ENCODE data around the gene MERTK.

MERTK gene

DNA sequence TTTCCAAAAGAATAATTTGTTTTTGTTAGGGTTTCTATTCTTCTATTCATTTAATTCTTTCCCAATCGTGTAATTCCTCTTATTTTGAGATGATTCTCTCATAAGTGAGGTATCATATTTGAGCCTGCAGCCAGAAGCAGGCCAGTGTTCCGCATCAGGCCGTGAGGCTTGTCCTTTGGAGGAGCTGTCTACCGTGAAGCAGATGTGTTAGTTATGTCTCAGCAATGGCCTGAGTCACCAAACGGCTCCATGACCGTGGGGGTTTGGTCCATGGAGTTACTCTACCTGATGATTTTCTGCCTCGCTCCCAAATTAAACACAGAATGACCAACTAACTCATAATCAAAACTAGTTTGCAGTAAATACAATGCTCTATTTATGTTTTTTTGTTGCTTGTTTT is 92.4 kb downstream of the MERTK start:
- H3K9me3 ChIP-seq, result no peaks in the 10 kb centered on the region
- no peaks in the 10 kb centered on the region for H3K4me1 ChIP-seq
- peaks cover 31 to 60% (median 59%) of the 10 kb centered on the region in 3 donors for H3K36me3 ChIP-seq
- H3K27me3 ChIP-seq, result no peaks in the 10 kb centered on the region
- intact Hi-C loops (cut with DNase I; ENCODE audit: low total_unique reads), result no loop called here
- DNase-seq, result no peak
- no peak overlapping the region for H3K27ac ChIP-seq
- no peak overlapping the region for H3K4me3 ChIP-seq
- TF ChIP-seq, protein P1, sequence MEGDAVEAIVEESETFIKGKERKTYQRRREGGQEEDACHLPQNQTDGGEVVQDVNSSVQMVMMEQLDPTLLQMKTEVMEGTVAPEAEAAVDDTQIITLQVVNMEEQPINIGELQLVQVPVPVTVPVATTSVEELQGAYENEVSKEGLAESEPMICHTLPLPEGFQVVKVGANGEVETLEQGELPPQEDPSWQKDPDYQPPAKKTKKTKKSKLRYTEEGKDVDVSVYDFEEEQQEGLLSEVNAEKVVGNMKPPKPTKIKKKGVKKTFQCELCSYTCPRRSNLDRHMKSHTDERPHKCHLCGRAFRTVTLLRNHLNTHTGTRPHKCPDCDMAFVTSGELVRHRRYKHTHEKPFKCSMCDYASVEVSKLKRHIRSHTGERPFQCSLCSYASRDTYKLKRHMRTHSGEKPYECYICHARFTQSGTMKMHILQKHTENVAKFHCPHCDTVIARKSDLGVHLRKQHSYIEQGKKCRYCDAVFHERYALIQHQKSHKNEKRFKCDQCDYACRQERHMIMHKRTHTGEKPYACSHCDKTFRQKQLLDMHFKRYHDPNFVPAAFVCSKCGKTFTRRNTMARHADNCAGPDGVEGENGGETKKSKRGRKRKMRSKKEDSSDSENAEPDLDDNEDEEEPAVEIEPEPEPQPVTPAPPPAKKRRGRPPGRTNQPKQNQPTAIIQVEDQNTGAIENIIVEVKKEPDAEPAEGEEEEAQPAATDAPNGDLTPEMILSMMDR (IDR thresholded peaks at IDR 0.05), result no peak

DNA sequence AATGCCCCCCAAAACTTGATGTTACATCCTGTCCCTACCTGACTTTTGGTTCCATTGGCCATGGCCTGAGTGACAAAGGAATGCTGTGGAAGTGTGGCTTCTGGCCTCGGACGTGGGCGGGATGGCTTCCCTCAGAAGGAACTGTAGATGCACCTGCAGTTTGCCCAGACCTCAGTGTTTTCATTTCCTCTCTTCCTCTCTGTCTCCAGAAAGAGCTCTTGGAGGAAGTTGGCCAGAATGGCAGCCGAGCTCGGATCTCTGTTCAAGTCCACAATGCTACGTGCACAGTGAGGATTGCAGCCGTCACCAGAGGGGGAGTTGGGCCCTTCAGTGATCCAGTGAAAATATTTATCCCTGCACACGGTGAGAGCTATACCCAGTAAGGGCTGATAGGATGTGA is 95.6 kb downstream of the MERTK start:
- DNase-seq, result no peak
- intact Hi-C loops (cut with DNase I; ENCODE audit: low total_unique reads), result no loop called here
- TF ChIP-seq, protein P1 (IDR thresholded peaks at IDR 0.05), result no peak

DNA sequence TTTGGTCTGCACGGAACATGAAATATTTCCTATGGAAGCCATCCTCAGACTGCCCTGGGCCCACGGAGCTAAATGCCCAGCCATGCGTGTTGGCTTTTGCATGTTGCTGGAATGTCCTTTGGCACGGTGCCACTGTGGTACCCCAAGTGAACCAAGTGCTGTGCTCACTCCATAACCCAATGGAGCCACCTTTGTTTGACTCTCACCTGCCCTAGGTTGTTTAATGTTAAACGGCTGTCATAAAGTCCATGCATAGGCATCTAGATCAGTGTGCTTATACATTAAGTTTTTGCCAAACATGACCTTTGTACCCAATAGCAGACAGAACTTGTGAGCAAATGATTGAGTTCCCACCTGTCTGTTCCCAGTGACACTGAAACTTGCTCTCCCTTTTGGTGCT is 96.7 kb downstream of the MERTK start:
- H3K9me3 ChIP-seq, result no peaks in the 10 kb centered on the region
- no peak for DNase-seq
- no peak overlapping the region for H3K4me3 ChIP-seq
- peaks cover 44 to 64% (median 54%) of the 10 kb centered on the region in 3 donors for H3K36me3 ChIP-seq
- intact Hi-C loops (cut with DNase I; ENCODE audit: low total_unique reads), result no loop called here
- H3K4me1 ChIP-seq, result no peaks in the 10 kb centered on the region
- TF ChIP-seq, protein P1 (IDR thresholded peaks at IDR 0.05), result no peak
- no peaks in the 10 kb centered on the region for H3K27me3 ChIP-seq
- H3K27ac ChIP-seq, result no peak overlapping the region

More for the DNA sequence above, 95.6 kb downstream of the MERTK start:
- Histone ChIP-seq H3K4me1 (no peaks in the 10 kb centered on the region), H3K4me3 (no peak overlapping the region), H3K9me3 (no peaks in the 10 kb centered on the region), H3K27me3 (no peaks in the 10 kb centered on the region), H3K36me3 (peaks cover 44 to 68% (median 63%) of the 10 kb centered on the region in 3 donors), H3K27ac (no peak overlapping the region)

DNA sequence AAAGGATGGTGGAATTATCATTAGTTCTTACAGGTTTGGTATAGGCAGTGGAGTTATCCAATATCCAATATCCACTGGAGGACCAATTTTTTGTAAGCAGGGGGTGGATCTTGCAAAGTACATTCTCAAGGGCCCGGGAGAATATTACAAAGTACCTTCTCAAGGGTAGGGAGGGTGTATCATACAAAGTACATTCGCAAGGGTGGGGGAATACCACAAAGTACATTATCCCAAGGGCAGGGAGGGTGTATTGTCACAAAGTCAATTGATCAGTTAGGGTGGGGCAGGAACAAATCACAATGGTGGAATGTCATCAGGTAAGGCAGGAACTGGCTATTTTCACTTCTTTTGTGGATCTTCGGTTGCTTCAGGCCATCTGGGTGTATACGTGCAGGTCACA is 101.4 kb downstream of the MERTK start:
- H3K4me1 ChIP-seq, result no peaks in the 10 kb centered on the region
- no peak for DNase-seq
- TF ChIP-seq, protein P1 (IDR thresholded peaks at IDR 0.05), result no peak
- H3K9me3 ChIP-seq, result no peaks in the 10 kb centered on the region
- H3K27ac ChIP-seq, result no peak overlapping the region
- no peak overlapping the region for H3K4me3 ChIP-seq
- H3K27me3 ChIP-seq, result no peaks in the 10 kb centered on the region
- intact Hi-C loops (cut with DNase I; ENCODE audit: low total_unique reads), result no loop called here
- H3K36me3 ChIP-seq, result peaks cover 41 to 66% (median 47%) of the 10 kb centered on the region in 3 donors

DNA sequence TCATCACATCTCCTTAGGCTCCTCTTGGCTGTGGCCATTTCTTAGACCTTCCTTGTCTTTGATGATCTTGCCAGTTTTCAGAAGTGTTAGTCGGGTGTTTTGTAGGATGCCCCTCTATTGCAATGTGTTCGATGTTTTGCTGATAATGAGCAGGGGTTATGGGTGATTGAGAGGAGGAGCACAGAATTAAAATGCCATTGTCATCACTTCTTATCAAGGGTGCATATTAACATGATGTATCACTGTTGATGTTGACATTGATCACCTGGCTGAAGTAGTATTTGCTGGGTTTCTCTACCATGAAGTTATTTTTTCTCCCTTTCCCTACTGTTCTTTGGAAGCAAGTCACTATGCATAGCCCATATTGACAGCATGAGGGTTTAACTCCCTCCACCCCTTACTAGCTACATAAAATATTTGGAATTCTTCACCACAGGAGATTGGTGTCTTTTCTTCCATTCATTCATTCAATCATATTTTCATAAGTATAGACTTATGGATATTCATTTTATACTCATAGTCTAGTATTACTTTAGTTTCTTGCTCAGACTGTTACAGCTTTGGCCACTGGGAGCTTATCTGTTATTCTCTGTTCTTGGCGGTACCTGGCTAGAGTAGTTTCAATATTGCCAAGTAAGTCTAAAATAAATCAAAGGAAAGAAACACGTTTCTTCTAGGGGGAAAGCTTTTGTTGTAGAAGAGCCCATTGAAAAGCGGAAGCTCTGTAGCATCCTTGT is 102.2 kb downstream of the MERTK start:
- H3K27me3 ChIP-seq, result no peaks in the 10 kb centered on the region
- no peaks in the 10 kb centered on the region for H3K4me1 ChIP-seq
- no peak overlapping the region for H3K4me3 ChIP-seq
- intact Hi-C loops (cut with DNase I; ENCODE audit: low total_unique reads), result no loop called here
- H3K36me3 ChIP-seq, result peaks cover 34 to 62% (median 40%) of the 10 kb centered on the region in 3 donors
- TF ChIP-seq, protein P1 (IDR thresholded peaks at IDR 0.05), result no peak
- no peak for DNase-seq
- H3K9me3 ChIP-seq, result no peaks in the 10 kb centered on the region
- H3K27ac ChIP-seq, result no peak overlapping the region

All from tibial artery (tissue), 4 donors.